Fibroblast of lung (primary cell): Measurements from ENCODE around the gene TMEM161A.

Experiments used
- EZH2 ChIP-seq: IDR thresholded peaks from 2 replicates; pipeline ENCODE4 v1.5.1; 2012; ENCODE audit warnings: low read length, control low read depth, mild to moderate bottlenecking; ENCODE audit errors: missing control alignments
- TF ChIP-seq, protein P1 (sequence below), 2 donors: IDR thresholded peaks in 1 of 2; conservative IDR thresholded peaks in 1 of 2; 1 replicate in 1 of 2; 2 replicates in 1 of 2; pipeline ENCODE4 v1.5.1; 2011 to 2012; ENCODE audit warnings: low read length in 2 of 2, control low read depth in 1 of 2, inconsistent platforms in 1 of 2, low read depth in 1 of 2, mild to moderate bottlenecking in 1 of 2

DNA sequence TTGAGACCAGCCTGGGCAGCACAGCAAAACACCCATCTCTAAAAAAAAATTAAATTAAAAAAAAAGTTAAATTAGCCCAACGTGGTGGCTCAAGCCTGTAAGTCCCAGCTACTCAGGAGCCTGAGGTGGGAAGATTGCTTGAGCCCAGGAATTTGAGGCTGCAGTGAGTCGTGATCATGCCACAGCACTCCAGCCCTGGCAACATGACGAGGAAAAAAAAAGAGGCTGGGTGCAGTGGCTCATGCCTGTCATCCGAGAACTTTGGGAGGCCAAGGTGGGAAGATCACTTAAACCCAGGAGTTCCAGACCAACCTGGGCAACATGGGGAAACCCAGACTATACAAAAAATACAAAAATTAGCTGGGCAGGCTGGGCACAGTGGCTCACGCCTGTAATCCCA lies 2.2 kb upstream of the TMEM161A start:
- TF ChIP-seq, protein P1, sequence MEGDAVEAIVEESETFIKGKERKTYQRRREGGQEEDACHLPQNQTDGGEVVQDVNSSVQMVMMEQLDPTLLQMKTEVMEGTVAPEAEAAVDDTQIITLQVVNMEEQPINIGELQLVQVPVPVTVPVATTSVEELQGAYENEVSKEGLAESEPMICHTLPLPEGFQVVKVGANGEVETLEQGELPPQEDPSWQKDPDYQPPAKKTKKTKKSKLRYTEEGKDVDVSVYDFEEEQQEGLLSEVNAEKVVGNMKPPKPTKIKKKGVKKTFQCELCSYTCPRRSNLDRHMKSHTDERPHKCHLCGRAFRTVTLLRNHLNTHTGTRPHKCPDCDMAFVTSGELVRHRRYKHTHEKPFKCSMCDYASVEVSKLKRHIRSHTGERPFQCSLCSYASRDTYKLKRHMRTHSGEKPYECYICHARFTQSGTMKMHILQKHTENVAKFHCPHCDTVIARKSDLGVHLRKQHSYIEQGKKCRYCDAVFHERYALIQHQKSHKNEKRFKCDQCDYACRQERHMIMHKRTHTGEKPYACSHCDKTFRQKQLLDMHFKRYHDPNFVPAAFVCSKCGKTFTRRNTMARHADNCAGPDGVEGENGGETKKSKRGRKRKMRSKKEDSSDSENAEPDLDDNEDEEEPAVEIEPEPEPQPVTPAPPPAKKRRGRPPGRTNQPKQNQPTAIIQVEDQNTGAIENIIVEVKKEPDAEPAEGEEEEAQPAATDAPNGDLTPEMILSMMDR (conservative IDR thresholded peaks at IDR 0.05 in 1 of 2, IDR thresholded peaks at IDR 0.05 in 1 of 2; ENCODE audit: low read depth in 1 of 2, low read length in 2 of 2), result no peak
- no peak for TF ChIP-seq EZH2
